MCF 10A (cell line): ENCODE results near the gene P4HB. TPM values are rescaled to one million over a fixed set of nuclear protein-coding genes. Genes with fewer than 3 reads are reported as not detected.
A peak's percentile ranks its signal among the peaks of the same experiment; 100 is the strongest.

ENCODE experiments used
- BruUV-seq: library from RNA; stranded (reverse); fragments of 400-500 nt; replicated peaks from 2 replicates; lab custom pipeline; 2021; lab: Mats Ljungman, UMichigan
- CTCF ChIA-PET: fragments of 300-600 bp; sonication (Branson Sonifier 250); formaldehyde crosslinking; extraction: SDS; loops from one replicate; lab custom pipeline; 2021; ENCODE audit warnings: antibody characterized with exemption, inconsistent platforms; lab: Yijun Ruan, JAX
- POLR2A ChIA-PET: fragments of 300-600, 350-650 bp; sonication (Branson Sonifier 250); formaldehyde crosslinking; extraction: SDS; loops from one replicate; lab custom pipeline; 2020; ENCODE audit warnings: antibody characterized with exemption, inconsistent platforms; lab: Yijun Ruan, JAX
- DNase-seq: peaks from one replicate; pipeline ENCODE4 v3.0.0-alpha.2; 2018; ENCODE audit not compliant: unreplicated experiment
- H3K27ac Mint-ChIP-seq: one replicate; pipeline ENCODE4 v1.8.0; 2022; ENCODE audit warnings: mild to moderate bottlenecking, low read depth, mixed read lengths; ENCODE audit not compliant: unreplicated experiment
- H3K27me3 Mint-ChIP-seq: one replicate; pipeline ENCODE4 v1.8.0; 2022; ENCODE audit warnings: mixed read lengths; ENCODE audit not compliant: insufficient read depth, unreplicated experiment
- H3K36me3 Mint-ChIP-seq: one replicate; pipeline ENCODE4 v1.8.0; 2022; ENCODE audit warnings: mild to moderate bottlenecking, moderate library complexity, mixed read lengths; ENCODE audit not compliant: insufficient read depth, unreplicated experiment
- H3K4me1 Mint-ChIP-seq: one replicate; pipeline ENCODE4 v1.8.0; 2022; ENCODE audit warnings: mixed read lengths; ENCODE audit not compliant: insufficient read depth, unreplicated experiment
- H3K4me3 Mint-ChIP-seq: one replicate; pipeline ENCODE4 v1.8.0; 2022; ENCODE audit warnings: mild to moderate bottlenecking, moderate library complexity, mixed read lengths; ENCODE audit not compliant: unreplicated experiment
- H3K9me3 Mint-ChIP-seq: one replicate; pipeline ENCODE4 v1.8.0; 2022; ENCODE audit warnings: mixed read lengths; ENCODE audit not compliant: unreplicated experiment
- intact Hi-C: fragments of 100-400 bp; cut with micrococcal nuclease; formaldehyde crosslinking; loops from 2 replicates; pipeline ENCODE4 v1.14.1; 2022
- total RNA-seq: library from RNA; stranded (reverse); gene quantifications from 2 replicates; pipeline ENCODE4 v1.2.3, GENCODE V29; 2022
- TF ChIP-seq, protein P1 (sequence below): fragments of 200-600 bp; IDR thresholded peaks from one replicate; pipeline ENCODE4 v1.8.0; 2022; ENCODE audit warnings: antibody characterized with exemption, mild to moderate bottlenecking; ENCODE audit not compliant: unreplicated experiment

The P4HB gene
- total RNA-seq, 1 experiment from 2014 or later, result 894 TPM

DNA sequence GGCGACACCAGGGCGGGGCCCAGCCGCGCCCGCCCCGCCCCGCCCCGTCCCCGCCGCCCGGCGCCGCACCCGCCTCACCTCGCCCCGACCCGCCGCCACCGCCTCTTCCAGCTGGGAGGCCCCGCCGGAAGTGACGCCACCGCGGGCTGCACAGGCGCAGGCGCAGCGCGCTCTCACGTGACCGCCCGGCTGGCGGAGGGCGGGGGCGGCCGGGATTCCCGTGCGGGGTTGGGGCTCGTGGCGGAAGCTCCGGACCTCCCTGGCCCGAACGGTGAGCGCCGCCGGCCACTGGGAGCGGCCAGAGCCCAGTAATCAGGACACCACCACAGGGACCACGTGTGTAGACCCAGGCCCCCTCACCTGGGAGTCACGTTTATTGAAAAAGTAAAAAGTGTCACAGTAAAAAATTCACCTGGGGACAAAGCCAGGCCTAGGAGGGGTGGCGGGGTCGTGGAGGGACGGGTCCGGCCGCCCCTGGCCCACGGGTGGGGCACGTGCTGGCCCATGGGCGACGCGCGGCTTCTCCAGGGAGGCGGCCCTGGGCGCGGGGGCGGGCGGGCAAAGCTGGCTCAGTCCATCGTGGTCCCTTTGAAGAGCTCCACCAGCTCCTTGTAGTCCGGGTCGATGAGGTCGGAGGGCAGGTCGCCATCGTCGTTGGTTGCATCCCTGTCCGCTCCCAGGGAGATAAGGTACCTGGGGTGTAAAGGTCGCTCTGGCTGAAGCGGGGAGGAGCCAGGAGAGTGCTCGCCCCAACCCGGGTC, 27.0 kb downstream of the P4HB start, which contains the start of gene MCRIP1:
TSS of gene MCRIP1 (minus strand) at position 132 of the 761 bp plus-strand sequence. CDS start 8,785 bp downstream, outside the sequence.
- DNase-seq, result peak; percentile 91
- peak within 1 kb of the TSS; percentile 80 for H3K27ac Mint-ChIP-seq
- H3K4me1 Mint-ChIP-seq, result peaks cover 9% of the 10 kb centered on the region
- H3K27me3 Mint-ChIP-seq, result no peaks in the 10 kb centered on the region
- intact Hi-C loops, result no loop called here
- peaks cover 5% of the 10 kb centered on the region for H3K36me3 Mint-ChIP-seq
- ChIA-PET POLR2A (interaction anchor here (0.7 to 2.3 kb wide), 27 partner anchors 8 to 436 kb away, joined by 3 to 16 read pairs (median 4); partner anchors contain the start of genes ANAPC11, ARL16, CCDC137 and FASN), CTCF (interaction anchor here (1.0 kb wide), 1 partner anchor 8 kb away, joined by 4 read pairs; no protein-coding TSS in a partner anchor)
- no peaks in the 10 kb centered on the region for H3K9me3 Mint-ChIP-seq
- TSS peak; percentile 84 for BruUV-seq
- TF ChIP-seq, protein P1, sequence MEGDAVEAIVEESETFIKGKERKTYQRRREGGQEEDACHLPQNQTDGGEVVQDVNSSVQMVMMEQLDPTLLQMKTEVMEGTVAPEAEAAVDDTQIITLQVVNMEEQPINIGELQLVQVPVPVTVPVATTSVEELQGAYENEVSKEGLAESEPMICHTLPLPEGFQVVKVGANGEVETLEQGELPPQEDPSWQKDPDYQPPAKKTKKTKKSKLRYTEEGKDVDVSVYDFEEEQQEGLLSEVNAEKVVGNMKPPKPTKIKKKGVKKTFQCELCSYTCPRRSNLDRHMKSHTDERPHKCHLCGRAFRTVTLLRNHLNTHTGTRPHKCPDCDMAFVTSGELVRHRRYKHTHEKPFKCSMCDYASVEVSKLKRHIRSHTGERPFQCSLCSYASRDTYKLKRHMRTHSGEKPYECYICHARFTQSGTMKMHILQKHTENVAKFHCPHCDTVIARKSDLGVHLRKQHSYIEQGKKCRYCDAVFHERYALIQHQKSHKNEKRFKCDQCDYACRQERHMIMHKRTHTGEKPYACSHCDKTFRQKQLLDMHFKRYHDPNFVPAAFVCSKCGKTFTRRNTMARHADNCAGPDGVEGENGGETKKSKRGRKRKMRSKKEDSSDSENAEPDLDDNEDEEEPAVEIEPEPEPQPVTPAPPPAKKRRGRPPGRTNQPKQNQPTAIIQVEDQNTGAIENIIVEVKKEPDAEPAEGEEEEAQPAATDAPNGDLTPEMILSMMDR, result no peak
- peak within 1 kb of the TSS; percentile 79 for H3K4me3 Mint-ChIP-seq

DNA sequence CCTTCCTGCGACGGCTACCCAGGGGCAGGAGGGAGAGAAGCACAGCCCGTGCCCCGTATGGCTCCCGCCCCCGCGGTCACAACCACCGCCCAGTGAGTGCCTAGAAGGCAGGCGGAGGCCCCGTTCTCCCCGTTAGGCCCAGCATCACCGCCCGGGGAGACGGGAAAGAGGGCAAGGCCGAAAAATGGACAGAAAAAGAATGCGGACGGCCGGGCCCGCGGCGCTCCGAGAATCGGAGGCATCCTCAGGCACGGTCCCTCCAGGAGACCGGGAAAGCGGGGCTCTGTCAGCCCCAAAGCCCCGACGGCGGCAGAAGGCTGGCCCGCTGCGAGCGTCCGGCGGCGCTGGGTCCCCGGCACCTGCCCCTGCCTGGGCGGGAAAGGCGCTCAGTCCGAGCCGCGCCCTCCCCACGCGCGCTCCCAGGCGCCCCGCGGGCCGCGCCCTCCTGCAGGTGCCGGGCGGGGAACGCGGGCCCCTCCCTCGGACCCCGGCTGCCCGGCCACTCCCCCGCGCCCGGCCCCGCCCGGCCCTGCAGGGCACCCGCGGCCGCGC, 27.7 kb downstream of the P4HB start:
- Mint-ChIP-seq H3K36me3 (peaks cover 5% of the 10 kb centered on the region), H3K9me3 (no peaks in the 10 kb centered on the region), H3K4me3 (peak overlapping the region; percentile 79), H3K4me1 (peaks cover 9% of the 10 kb centered on the region), H3K27me3 (no peaks in the 10 kb centered on the region), H3K27ac (peak overlapping the region; percentile 80)
- peak; percentile 28 for DNase-seq
- TSS peak; percentile 60 for BruUV-seq
- intact Hi-C loops, result no loop called here
- CTCF ChIA-PET, result interaction anchor here (0.5 kb wide), 1 partner anchor 30 kb away, joined by 5 read pairs; no protein-coding TSS in a partner anchor
- POLR2A ChIA-PET, result interaction anchor here (0.6 to 2.3 kb wide), 24 partner anchors 9 to 266 kb away, joined by 3 to 16 read pairs (median 6); partner anchors contain the start of genes ARL16, FASN, HGS and MRPL12
- TF ChIP-seq, protein P1, result no peak

DNA sequence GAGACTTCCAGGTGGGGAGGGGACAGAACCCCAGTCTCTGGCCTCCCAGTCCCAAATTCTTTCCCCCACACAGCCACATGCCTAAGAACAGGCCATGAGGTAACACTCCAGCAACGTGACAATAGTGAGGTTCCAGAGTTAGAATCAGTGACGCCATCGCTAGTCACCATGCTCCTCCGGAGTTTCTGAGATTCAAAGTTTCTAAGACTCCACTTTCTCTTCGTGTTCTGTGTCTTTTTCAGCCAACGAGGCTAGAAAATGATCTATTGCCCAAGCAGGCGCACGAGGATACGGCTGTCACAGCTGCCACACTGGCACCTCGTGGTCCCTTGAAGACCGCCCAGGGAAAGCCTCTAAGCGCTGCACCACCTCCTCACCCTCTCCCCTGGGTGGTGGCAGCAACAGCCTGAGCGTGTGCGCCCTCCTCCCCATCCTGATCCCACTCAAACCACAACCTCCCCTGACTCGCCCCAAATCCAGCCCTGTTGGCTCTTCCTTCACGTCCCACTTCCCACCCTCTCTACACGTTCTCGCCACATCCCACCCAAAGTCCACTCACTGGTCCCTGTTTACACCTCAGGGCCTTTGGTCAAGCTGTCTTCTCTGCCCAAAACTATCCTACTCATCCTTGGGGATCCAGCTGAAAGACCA, 28.3 kb downstream of the P4HB start:
- intact Hi-C loops, result no loop called here
- no peak for DNase-seq
- TF ChIP-seq, protein P1, result no peak
- H3K27me3 Mint-ChIP-seq, result no peaks in the 10 kb centered on the region
- peaks cover 5% of the 10 kb centered on the region for H3K36me3 Mint-ChIP-seq
- no peaks in the 10 kb centered on the region for H3K9me3 Mint-ChIP-seq
- CTCF ChIA-PET, result interaction anchor here (0.5 kb wide), 1 partner anchor 31 kb away, joined by 5 read pairs; no protein-coding TSS in a partner anchor
- no TSS peak for BruUV-seq
- POLR2A ChIA-PET, result interaction anchor here (0.6 to 2.2 kb wide), 7 partner anchors 9 to 155 kb away, joined by 3 to 16 read pairs (median 4); partner anchors contain the start of gene MRPL12
- peak overlapping the region; percentile 70 for H3K27ac Mint-ChIP-seq
- peak overlapping the region; percentile 79 for H3K4me3 Mint-ChIP-seq
- peaks cover 9% of the 10 kb centered on the region for H3K4me1 Mint-ChIP-seq
